CD4-positive, alpha-beta memory T cell (primary cell): ENCODE results near the gene ACTN2. TPM values are rescaled to one million over a fixed set of nuclear protein-coding genes. Genes with fewer than 3 reads are reported as not detected.

Source experiments
- CTCF ChIA-PET: fragments of 350-600 bp; sonication (Branson Sonifier 250); formaldehyde crosslinking; loops from one replicate; lab custom pipeline; 2021; ENCODE audit warnings: inconsistent platforms; ENCODE audit not compliant: partially characterized antibody; lab: Charles Lee
- POLR2A ChIA-PET: fragments of 350-600 bp; sonication (Branson Sonifier 250); formaldehyde crosslinking; loops from one replicate; lab custom pipeline; 2021; ENCODE audit not compliant: partially characterized antibody; lab: Charles Lee
- DNase-seq, 5 donors: peaks; one replicate each; pipeline versions ENCODE4 v3.0.0 to v3.0.0-alpha.2; 2020 to 2022; ENCODE audit warnings: mixed read lengths in 1 of 5
- H3K27ac ChIP-seq: one replicate; pipeline ENCODE4 v1.7.0; 2013; ENCODE audit warnings: low read depth, low read length
- H3K27me3 ChIP-seq: 2 replicates; pipeline ENCODE4 v1.7.0; 2013; ENCODE audit warnings: mild to moderate bottlenecking, low read length, moderate library complexity; ENCODE audit not compliant: insufficient read depth
- H3K36me3 ChIP-seq: 2 replicates; pipeline ENCODE4 v1.7.0; 2013; ENCODE audit warnings: mild to moderate bottlenecking, low read length, moderate library complexity; ENCODE audit not compliant: insufficient read depth
- H3K4me1 ChIP-seq: 2 replicates; pipeline ENCODE4 v1.7.0; 2013; ENCODE audit warnings: mild to moderate bottlenecking, low read length, moderate library complexity; ENCODE audit not compliant: insufficient read depth
- H3K4me3 ChIP-seq, 2 donors: one replicate each; pipeline ENCODE4 v1.7.0; 2013; ENCODE audit warnings: low read length in 2 of 2, mild to moderate bottlenecking in 1 of 2
- H3K9me3 ChIP-seq, 2 donors: one replicate each; pipeline ENCODE4 v1.7.0; 2013; ENCODE audit warnings: low read length in 2 of 2, control low read depth in 1 of 2; ENCODE audit not compliant: control insufficient read depth in 1 of 2
- H3K27ac Mint-ChIP-seq, 7 donors: one replicate each; pipeline ENCODE4 v1.8.0; 2020 to 2021; ENCODE audit warnings: mixed read lengths in 7 of 7, mild to moderate bottlenecking in 6 of 7, inconsistent platforms in 3 of 7, moderate library complexity in 3 of 7
- H3K27me3 Mint-ChIP-seq, 2 donors: one replicate each; pipeline ENCODE4 v1.8.0; 2020 to 2021; ENCODE audit warnings: mixed read lengths in 2 of 2
- H3K36me3 Mint-ChIP-seq, 2 donors: one replicate each; pipeline ENCODE4 v1.8.0; 2020 to 2021; ENCODE audit warnings: mixed read lengths in 2 of 2, inconsistent platforms in 1 of 2, mild to moderate bottlenecking in 1 of 2
- H3K4me1 Mint-ChIP-seq, 4 donors: one replicate each; pipeline ENCODE4 v1.8.0; 2020 to 2021; ENCODE audit warnings: mixed read lengths in 4 of 4, mild to moderate bottlenecking in 1 of 4
- H3K4me3 Mint-ChIP-seq, 8 donors: one replicate each; pipeline ENCODE4 v1.8.0; 2020 to 2021; ENCODE audit warnings: mixed read lengths in 8 of 8, mild to moderate bottlenecking in 7 of 8, moderate library complexity in 6 of 8, inconsistent platforms in 3 of 8
- H3K9me3 Mint-ChIP-seq, 8 donors: one replicate each; pipeline ENCODE4 v1.8.0; 2020 to 2021; ENCODE audit warnings: mixed read lengths in 8 of 8, mild to moderate bottlenecking in 5 of 8, inconsistent platforms in 3 of 8, moderate library complexity in 1 of 8
- intact Hi-C: fragments of 100-400 bp; cut with micrococcal nuclease; formaldehyde crosslinking; loops from one replicate; pipeline ENCODE4 v1.15.1; 2023
- polyA plus RNA-seq, 2 donors: library from polyadenylated mRNA; unstranded; fragments of 300-500 nt; fragmentation: Illumina TruSeq; gene quantifications; one replicate each; pipeline ENCODE4 v1.2.3, GENCODE V29; 2021
- total RNA-seq, 2 experiments: library from RNA; stranded (reverse); gene quantifications; one replicate each; pipeline ENCODE4 v1.2.3, GENCODE V29; 2021

Gene ACTN2
- total and polyA plus RNA-seq, 4 experiments from 2014 or later, result not detected

- ChIA-PET POLR2A (no interaction called here), CTCF (no interaction called here)
- H3K9me3 Mint-ChIP-seq, result peaks cover 0 to 1% (median 0%) of the 10 kb centered on the region in 8 donors
- H3K4me1 ChIP-seq, result no peaks in the 10 kb centered on the region
- H3K27ac ChIP-seq, result no peak overlapping the region
- DNase-seq, result no peak
- no peak overlapping the region for H3K4me3 ChIP-seq
- H3K27ac Mint-ChIP-seq, result no peak overlapping the region
- no peaks in the 10 kb centered on the region for H3K4me1 Mint-ChIP-seq
- H3K27me3 ChIP-seq, result no peaks in the 10 kb centered on the region
- H3K36me3 ChIP-seq, result no peaks in the 10 kb centered on the region
- H3K9me3 ChIP-seq, result no peaks in the 10 kb centered on the region
- no peak overlapping the region for H3K4me3 Mint-ChIP-seq
- H3K36me3 Mint-ChIP-seq, result no peaks in the 10 kb centered on the region
- H3K27me3 Mint-ChIP-seq, result peaks cover 17 to 23% of the 10 kb centered on the region in 2 donors
- intact Hi-C loops, result no loop called here
Measured at GRCh38 chr1:236766506-236766905, 80.2 kb downstream of the ACTN2 start.

GRCh38 chr1:236767276-236767675 lies 81.0 kb downstream of the ACTN2 start:
- Histone ChIP-seq H3K4me3 (no peak overlapping the region), H3K27me3 (no peaks in the 10 kb centered on the region), H3K9me3 (no peaks in the 10 kb centered on the region), H3K36me3 (no peaks in the 10 kb centered on the region), H3K4me1 (no peaks in the 10 kb centered on the region), H3K27ac (no peak overlapping the region)
- intact Hi-C loops, result no loop called here
- DNase-seq, result no peak
- H3K27ac Mint-ChIP-seq, result no peak overlapping the region
- ChIA-PET POLR2A (no interaction called here), CTCF (interaction anchor here (2.2 kb wide), 1 partner anchor 8 kb away, joined by 16 read pairs; no protein-coding TSS in a partner anchor)
- H3K4me1 Mint-ChIP-seq, result no peaks in the 10 kb centered on the region
- H3K9me3 Mint-ChIP-seq, result peaks cover 0 to 1% (median 0%) of the 10 kb centered on the region in 8 donors
- H3K27me3 Mint-ChIP-seq, result peaks cover 17 to 23% of the 10 kb centered on the region in 2 donors
- H3K4me3 Mint-ChIP-seq, result no peak overlapping the region
- H3K36me3 Mint-ChIP-seq, result no peaks in the 10 kb centered on the region

GRCh38 chr1:236768601-236769000 lies 82.3 kb downstream of the ACTN2 start:
- intact Hi-C loops, result no loop called here
- peaks cover 17 to 23% of the 10 kb centered on the region in 2 donors for H3K27me3 Mint-ChIP-seq

GRCh38 chr1:236773919-236774318 lies 87.6 kb downstream of the ACTN2 start:
- H3K4me3 ChIP-seq, result no peak overlapping the region
- no peaks in the 10 kb centered on the region for H3K36me3 ChIP-seq
- intact Hi-C loops, result no loop called here
- H3K27ac ChIP-seq, result no peak overlapping the region
- no peaks in the 10 kb centered on the region for H3K4me1 ChIP-seq
- ChIA-PET POLR2A (interaction anchor here (0.6 to 0.7 kb wide), 2 partner anchors 21 to 78 kb away, joined by 4 to 5 read pairs; partner anchors contain the start of gene MTR), CTCF (no interaction called here)
- Mint-ChIP-seq H3K27me3 (peaks cover 14 to 26% of the 10 kb centered on the region in 2 donors), H3K9me3 (peaks cover 0 to 17% (median 7%) of the 10 kb centered on the region in 8 donors), H3K36me3 (peaks cover 0 to 6% of the 10 kb centered on the region in 2 donors), H3K27ac (no peak overlapping the region), H3K4me1 (no peaks in the 10 kb centered on the region), H3K4me3 (no peak overlapping the region)
- no peak for DNase-seq
- H3K27me3 ChIP-seq, result peaks cover 3% of the 10 kb centered on the region
- H3K9me3 ChIP-seq, result no peaks in the 10 kb centered on the region

More at GRCh38 chr1:236768601-236769000, 82.3 kb downstream of the ACTN2 start:
- POLR2A ChIA-PET, result no interaction called here
- no peak for DNase-seq
- H3K4me3 Mint-ChIP-seq, result no peak overlapping the region
- H3K4me1 Mint-ChIP-seq, result no peaks in the 10 kb centered on the region
- no peaks in the 10 kb centered on the region for H3K27me3 ChIP-seq
- H3K9me3 ChIP-seq, result no peaks in the 10 kb centered on the region
- H3K36me3 ChIP-seq, result no peaks in the 10 kb centered on the region
- CTCF ChIA-PET, result interaction anchor here (2.2 kb wide), 1 partner anchor 9 kb away, joined by 16 read pairs; no protein-coding TSS in a partner anchor
- no peak overlapping the region for H3K27ac ChIP-seq
- H3K9me3 Mint-ChIP-seq, result no peaks in the 10 kb centered on the region
- H3K4me3 ChIP-seq, result no peak overlapping the region
- no peak overlapping the region for H3K27ac Mint-ChIP-seq
- H3K36me3 Mint-ChIP-seq, result no peaks in the 10 kb centered on the region
- no peaks in the 10 kb centered on the region for H3K4me1 ChIP-seq

- no peak for DNase-seq
- H3K27ac ChIP-seq, result no peak overlapping the region
- H3K4me3 ChIP-seq, result no peak overlapping the region
- Mint-ChIP-seq H3K36me3 (peaks cover 0 to 12% of the 10 kb centered on the region in 2 donors), H3K9me3 (peaks cover 0 to 27% (median 16%) of the 10 kb centered on the region in 8 donors), H3K4me1 (no peaks in the 10 kb centered on the region), H3K27me3 (peaks cover 14 to 24% of the 10 kb centered on the region in 2 donors), H3K4me3 (no peak overlapping the region), H3K27ac (no peak overlapping the region)
- intact Hi-C loops, result no loop called here
- H3K9me3 ChIP-seq, result no peaks in the 10 kb centered on the region
- H3K4me1 ChIP-seq, result no peaks in the 10 kb centered on the region
- no peaks in the 10 kb centered on the region for H3K36me3 ChIP-seq
- peaks cover 3% of the 10 kb centered on the region for H3K27me3 ChIP-seq
- ChIA-PET POLR2A (no interaction called here), CTCF (no interaction called here)
Measured at GRCh38 chr1:236774926-236775325, 88.6 kb downstream of the ACTN2 start.

GRCh38 chr1:236779312-236779711 lies 93.0 kb downstream of the ACTN2 start:
- no peak overlapping the region for H3K4me3 Mint-ChIP-seq
- intact Hi-C loops, result no loop called here
- DNase-seq, result no peak
- Histone ChIP-seq H3K36me3 (no peaks in the 10 kb centered on the region), H3K4me3 (no peak overlapping the region), H3K9me3 (no peaks in the 10 kb centered on the region), H3K27me3 (peaks cover 3% of the 10 kb centered on the region), H3K27ac (no peak overlapping the region), H3K4me1 (no peaks in the 10 kb centered on the region)
- H3K27ac Mint-ChIP-seq, result no peak overlapping the region
- ChIA-PET CTCF (no interaction called here), POLR2A (no interaction called here)
- peaks cover 0 to 27% (median 17%) of the 10 kb centered on the region in 8 donors for H3K9me3 Mint-ChIP-seq
- peaks cover 0 to 12% of the 10 kb centered on the region in 2 donors for H3K36me3 Mint-ChIP-seq
- peaks cover 5 to 17% of the 10 kb centered on the region in 2 donors for H3K27me3 Mint-ChIP-seq
- H3K4me1 Mint-ChIP-seq, result no peaks in the 10 kb centered on the region

- H3K4me1 Mint-ChIP-seq, result no peaks in the 10 kb centered on the region
- ChIA-PET CTCF (no interaction called here), POLR2A (no interaction called here)
- peaks cover 7 to 9% of the 10 kb centered on the region in 2 donors for H3K27me3 Mint-ChIP-seq
- Histone ChIP-seq H3K4me1 (no peaks in the 10 kb centered on the region), H3K27ac (no peak overlapping the region), H3K9me3 (no peaks in the 10 kb centered on the region), H3K27me3 (no peaks in the 10 kb centered on the region), H3K36me3 (no peaks in the 10 kb centered on the region), H3K4me3 (no peak overlapping the region)
- H3K27ac Mint-ChIP-seq, result no peak overlapping the region
- intact Hi-C loops, result no loop called here
- DNase-seq, result no peak
- H3K36me3 Mint-ChIP-seq, result no peaks in the 10 kb centered on the region
- H3K9me3 Mint-ChIP-seq, result no peaks in the 10 kb centered on the region
- no peak overlapping the region for H3K4me3 Mint-ChIP-seq
Measured at GRCh38 chr1:236785477-236785876, 99.2 kb downstream of the ACTN2 start.
